H9 (cell line): ENCODE measurements around the gene UCK1. TPM values are rescaled to one million over a fixed set of nuclear protein-coding genes. Genes with fewer than 3 reads are reported as not detected.

ENCODE experiments used
- DNase-seq: peaks from one replicate; pipeline ENCODE4 v3.0.0-alpha.2; 2017
- H2AFZ ChIP-seq: one replicate; pipeline ENCODE4 v1.6.1; 2013; ENCODE audit warnings: mild to moderate bottlenecking, low read length, control low read depth, moderate library complexity
- H2AK5ac ChIP-seq: 2 replicates; pipeline ENCODE4 v1.6.1; 2013; ENCODE audit warnings: low read length, control low read depth, mixed read lengths; ENCODE audit not compliant: insufficient read length
- H2BK120ac ChIP-seq: one replicate; pipeline ENCODE4 v1.6.1; 2013; ENCODE audit warnings: low read depth, mild to moderate bottlenecking, low read length, control low read depth, inconsistent platforms; ENCODE audit not compliant: poor library complexity, severe bottlenecking
- H2BK12ac ChIP-seq: 2 replicates; pipeline ENCODE4 v1.6.1; 2013; ENCODE audit warnings: low read length, control low read depth, mixed read lengths, low read depth; ENCODE audit not compliant: insufficient read length
- H2BK15ac ChIP-seq: 2 replicates; pipeline ENCODE4 v1.6.1; 2013; ENCODE audit warnings: low read depth, low read length, control low read depth
- H2BK20ac ChIP-seq: one replicate; pipeline ENCODE4 v1.6.1; 2013; ENCODE audit warnings: low read depth, mild to moderate bottlenecking, low read length, control low read depth, inconsistent platforms; ENCODE audit not compliant: poor library complexity, severe bottlenecking
- H2BK5ac ChIP-seq: 2 replicates; pipeline ENCODE4 v1.6.1; 2013; ENCODE audit warnings: low read length, control low read depth, mixed read lengths; ENCODE audit not compliant: insufficient read length
- H3K14ac ChIP-seq: 2 replicates; pipeline ENCODE4 v1.6.1; 2013; ENCODE audit warnings: low read length, control low read depth; ENCODE audit not compliant: insufficient read depth
- H3K18ac ChIP-seq: 2 replicates; pipeline ENCODE4 v1.6.1; 2013; ENCODE audit warnings: low read depth, mild to moderate bottlenecking, mixed read lengths, low read length, control low read depth; ENCODE audit not compliant: insufficient read length
- H3K23ac ChIP-seq: 2 replicates; pipeline ENCODE4 v1.6.1; 2013; ENCODE audit warnings: low read length, control low read depth, mixed read lengths, low read depth; ENCODE audit not compliant: insufficient read length
- H3K23me2 ChIP-seq: 2 replicates; pipeline ENCODE4 v1.6.1; 2013; ENCODE audit warnings: low read depth, mild to moderate bottlenecking, mixed read lengths, low read length, control low read depth; ENCODE audit not compliant: insufficient read length, poor library complexity, severe bottlenecking
- H3K27ac ChIP-seq: 2 replicates; pipeline ENCODE4 v1.5.1; 2013; ENCODE audit warnings: low read length, control low read depth, mixed read lengths, low read depth; ENCODE audit not compliant: insufficient read length
- H3K27me3 ChIP-seq: 2 replicates; pipeline ENCODE4 v1.6.1; 2013; ENCODE audit warnings: low read length, control low read depth, inconsistent platforms; ENCODE audit not compliant: insufficient read depth
- H3K4ac ChIP-seq: 2 replicates; pipeline ENCODE4 v1.6.1; 2013; ENCODE audit warnings: low read depth, mild to moderate bottlenecking, control low read depth, inconsistent platforms, low read length, moderate library complexity
- H3K4me1 ChIP-seq: 2 replicates; pipeline ENCODE4 v1.6.1; 2013; ENCODE audit warnings: low read length, control low read depth, inconsistent platforms; ENCODE audit not compliant: insufficient read depth
- H3K4me2 ChIP-seq: 2 replicates; pipeline ENCODE4 v1.6.1; 2013; ENCODE audit warnings: low read length, control low read depth, mixed read lengths; ENCODE audit not compliant: insufficient read length, insufficient read depth
- H3K56ac ChIP-seq: 2 replicates; pipeline ENCODE4 v1.6.1; 2013; ENCODE audit warnings: low read depth, mild to moderate bottlenecking, mixed read lengths, low read length, control low read depth; ENCODE audit not compliant: insufficient read length
- H3K79me1 ChIP-seq: 2 replicates; pipeline ENCODE4 v1.6.1; 2013; ENCODE audit warnings: low read depth, mild to moderate bottlenecking, moderate library complexity, low read length, control low read depth, inconsistent platforms; ENCODE audit not compliant: insufficient read depth, poor library complexity, severe bottlenecking
- H3K79me2 ChIP-seq: 2 replicates; pipeline ENCODE4 v1.6.1; 2013; ENCODE audit warnings: low read length, control low read depth, inconsistent platforms; ENCODE audit not compliant: insufficient read depth
- H3K9ac ChIP-seq: 2 replicates; pipeline ENCODE4 v1.6.1; 2013; ENCODE audit warnings: low read length, control low read depth, mixed read lengths; ENCODE audit not compliant: insufficient read length; ENCODE audit errors: extremely low read depth
- H3K9me3 ChIP-seq: one replicate; pipeline ENCODE4 v1.6.1; 2013; ENCODE audit warnings: low read depth, low read length, inconsistent platforms; ENCODE audit not compliant: control insufficient read depth
- H3T11ph ChIP-seq: one replicate; pipeline ENCODE4 v1.6.1; 2013; ENCODE audit warnings: mild to moderate bottlenecking, low read length, control low read depth, inconsistent platforms
- H4K20me1 ChIP-seq: one replicate; pipeline ENCODE4 v1.6.1; 2013; ENCODE audit not compliant: control insufficient read depth, insufficient read length, insufficient read depth
- H4K5ac ChIP-seq: 2 replicates; pipeline ENCODE4 v1.6.1; 2013; ENCODE audit warnings: low read depth, mild to moderate bottlenecking, mixed read lengths, low read length, control low read depth; ENCODE audit not compliant: insufficient read length
- H4K8ac ChIP-seq: replicated peaks from 2 replicates; pipeline ENCODE4 v1.6.1; 2013; ENCODE audit warnings: low read length, control low read depth, mixed read lengths, low read depth; ENCODE audit not compliant: insufficient read length
- H4K91ac ChIP-seq: 2 replicates; pipeline ENCODE4 v1.6.1; 2013; ENCODE audit warnings: low read depth, mild to moderate bottlenecking, moderate library complexity, mixed read lengths, low read length, control low read depth; ENCODE audit not compliant: insufficient read length
- H3K27ac Mint-ChIP-seq, 3 experiments: 2 replicates in 2 of 3; 3 replicates in 1 of 3; pipeline ENCODE4 v1.8.0; 2020 to 2021; ENCODE audit warnings: mixed read lengths in 3 of 3, mild to moderate bottlenecking in 1 of 3, moderate library complexity in 1 of 3
- H3K27me3 Mint-ChIP-seq: 2 replicates; pipeline ENCODE4 v1.8.0; 2021; ENCODE audit warnings: low read depth, mild to moderate bottlenecking, moderate library complexity, mixed read lengths
- H3K36me3 Mint-ChIP-seq, 3 experiments: 2 replicates in 2 of 3; 3 replicates in 1 of 3; pipeline ENCODE4 v1.8.0; 2020 to 2021; ENCODE audit warnings: low read depth in 3 of 3, mixed read lengths in 3 of 3; ENCODE audit not compliant: insufficient read depth in 1 of 3
- H3K4me1 Mint-ChIP-seq, 2 experiments: 2 replicates each; pipeline ENCODE4 v1.8.0; 2020; ENCODE audit warnings: mixed read lengths in 2 of 2
- H3K4me3 Mint-ChIP-seq, 2 experiments: 2 replicates in 1 of 2; 3 replicates in 1 of 2; pipeline ENCODE4 v1.8.0; 2020 to 2021; ENCODE audit warnings: mild to moderate bottlenecking in 2 of 2, mixed read lengths in 2 of 2, moderate library complexity in 1 of 2
- H3K9me3 Mint-ChIP-seq, 2 experiments: 2 replicates in 1 of 2; 3 replicates in 1 of 2; pipeline ENCODE4 v1.8.0; 2020; ENCODE audit warnings: mild to moderate bottlenecking in 2 of 2, mixed read lengths in 2 of 2, moderate library complexity in 1 of 2
- WGBS: extraction: QIAGEN DNeasy Blood & Tissue Kit; methylation state at CpG from one replicate; pipeline ENCODE4 v1.1.7; 2013; ENCODE audit warnings: missing lambda C conversion rate, low lambda C conversion rate, mixed read lengths; ENCODE audit not compliant: insufficient read length; ENCODE audit errors: extremely low coverage; 5-methylcytosine and 5-hydroxymethylcytosine counted together
- total RNA-seq: library from RNA; stranded (reverse); gene quantifications from 2 replicates; pipeline ENCODE4 v1.2.1, GENCODE V29; 2021
- TF ChIP-seq, protein P1 (sequence below): fragments of 200-600 bp; sonication (generic); conservative IDR thresholded peaks from 3 replicates; pipeline ENCODE4 v1.8.0; 2021; ENCODE audit warnings: antibody characterized with exemption, mild to moderate bottlenecking

Gene UCK1
- total RNA-seq, 1 experiment from 2014 or later, result 54.2 TPM

DNA sequence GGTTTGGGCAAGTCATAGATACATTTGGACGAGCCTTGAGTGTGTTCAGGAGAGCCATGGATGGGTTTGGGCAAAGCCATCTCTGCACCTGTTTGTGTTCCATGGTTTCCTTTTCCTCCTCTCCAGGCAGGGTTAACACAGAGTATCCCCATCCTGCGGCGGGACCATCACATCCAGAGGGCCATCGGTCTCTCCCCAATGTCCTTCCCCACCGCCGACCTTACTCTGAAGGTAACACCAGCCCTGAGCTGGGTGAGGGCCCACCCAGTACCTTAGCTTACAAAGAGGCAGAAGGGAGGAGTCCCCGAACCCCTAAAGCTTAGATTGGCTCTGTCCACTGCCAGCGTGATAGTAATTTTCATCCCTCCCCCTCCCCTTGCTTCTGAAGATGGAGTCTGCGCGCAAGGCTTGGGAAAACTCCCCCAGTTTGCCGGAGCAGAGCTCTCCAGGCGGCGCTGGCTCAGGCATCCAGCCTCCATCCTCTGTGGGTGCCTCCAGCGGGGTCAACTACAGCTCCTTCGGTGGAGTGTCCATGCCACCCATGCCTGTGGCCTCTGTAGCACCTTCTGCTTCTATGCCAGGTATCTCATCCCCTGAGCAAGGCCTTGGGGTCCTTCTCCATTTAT, 46.4 kb downstream of the UCK1 start:
- Histone ChIP-seq H2AFZ (no peak overlapping the region), H3K23me2 (no peaks in the 10 kb centered on the region), H2BK15ac (no peak overlapping the region), H3K9ac (no peak overlapping the region), H3K4me1 (no peaks in the 10 kb centered on the region), H2BK20ac (no peak overlapping the region), H3K79me2 (no peaks in the 10 kb centered on the region), H3K18ac (no peak overlapping the region), H3K4me2 (no peak overlapping the region), H3K4ac (no peak overlapping the region), H3K14ac (no peak overlapping the region), H3K23ac (no peak overlapping the region), H3K56ac (no peak overlapping the region), H3K9me3 (no peaks in the 10 kb centered on the region), H4K8ac (no peak overlapping the region), H4K20me1 (no peaks in the 10 kb centered on the region), H3K27me3 (no peaks in the 10 kb centered on the region), H2BK12ac (no peak overlapping the region), H3K79me1 (no peaks in the 10 kb centered on the region), H2AK5ac (no peak overlapping the region), H2BK5ac (no peak overlapping the region), H4K91ac (no peak overlapping the region), H4K5ac (no peak overlapping the region), H2BK120ac (no peak overlapping the region), H3K27ac (no peak overlapping the region), H3T11ph (no peak overlapping the region)
- H3K27ac Mint-ChIP-seq, result peak overlapping the region; percentile 18 to 75 (median 74); a peak in 4 of 7 replicates
- no peaks in the 10 kb centered on the region for H3K4me1 Mint-ChIP-seq
- DNase-seq, result no peak
- H3K4me3 Mint-ChIP-seq, result no peak overlapping the region; a peak in 1 of 5 replicates
- TF ChIP-seq, protein P1, sequence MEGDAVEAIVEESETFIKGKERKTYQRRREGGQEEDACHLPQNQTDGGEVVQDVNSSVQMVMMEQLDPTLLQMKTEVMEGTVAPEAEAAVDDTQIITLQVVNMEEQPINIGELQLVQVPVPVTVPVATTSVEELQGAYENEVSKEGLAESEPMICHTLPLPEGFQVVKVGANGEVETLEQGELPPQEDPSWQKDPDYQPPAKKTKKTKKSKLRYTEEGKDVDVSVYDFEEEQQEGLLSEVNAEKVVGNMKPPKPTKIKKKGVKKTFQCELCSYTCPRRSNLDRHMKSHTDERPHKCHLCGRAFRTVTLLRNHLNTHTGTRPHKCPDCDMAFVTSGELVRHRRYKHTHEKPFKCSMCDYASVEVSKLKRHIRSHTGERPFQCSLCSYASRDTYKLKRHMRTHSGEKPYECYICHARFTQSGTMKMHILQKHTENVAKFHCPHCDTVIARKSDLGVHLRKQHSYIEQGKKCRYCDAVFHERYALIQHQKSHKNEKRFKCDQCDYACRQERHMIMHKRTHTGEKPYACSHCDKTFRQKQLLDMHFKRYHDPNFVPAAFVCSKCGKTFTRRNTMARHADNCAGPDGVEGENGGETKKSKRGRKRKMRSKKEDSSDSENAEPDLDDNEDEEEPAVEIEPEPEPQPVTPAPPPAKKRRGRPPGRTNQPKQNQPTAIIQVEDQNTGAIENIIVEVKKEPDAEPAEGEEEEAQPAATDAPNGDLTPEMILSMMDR, result no peak
- H3K36me3 Mint-ChIP-seq, result peaks cover 86 to 100% (median 99%) of the 10 kb centered on the region in 3 experiments
- H3K27me3 Mint-ChIP-seq, result peaks cover 2% of the 10 kb centered on the region; the same call in 1 of the 2 replicates
- WGBS, result no CpG with 5 or more reads among the region's 15 CpGs
- no peaks in the 10 kb centered on the region for H3K9me3 Mint-ChIP-seq
